Gastroesophageal sphincter (tissue), 3 donors: ENCODE measurements around the gene HIKESHI.
"Not testable (repeated sequence)": the region's sequence is repeated elsewhere in the genome, so short reads cannot be mapped to it uniquely, and the experiment has no call there.

Experiments
- CTCF ChIP-seq, 4 experiments: fragments of 200-600 bp in 2 of 4; fragments of 450-650 bp in 2 of 4; sonication (generic) in 1 of 4; IDR thresholded peaks; one replicate each; pipeline ENCODE4 v1.5.1; 2017 to 2019; ENCODE audit warnings: antibody characterized with exemption in 4 of 4, mild to moderate bottlenecking in 2 of 4, moderate library complexity in 2 of 4
- POLR2AphosphoS5 ChIP-seq: sonication (generic); formaldehyde crosslinking; IDR thresholded peaks from one replicate; pipeline ENCODE4 v1.6.1; 2017; ENCODE audit warnings: antibody characterized with exemption

- not testable (repeated sequence) for TF ChIP-seq CTCF (IDR thresholded peaks at IDR 0.05); POLR2AphosphoS5
Observed at GRCh38 chr11:86357412-86357811, 55.4 kb downstream of the HIKESHI start.
